ENCODE measurements around the gene SLC17A3. TPM values are rescaled to one million over a fixed set of nuclear protein-coding genes. Genes with fewer than 3 reads are reported as not detected.
A peak's percentile ranks its signal among the peaks of the same experiment; 100 is the strongest.

SLC17A3 gene
- total RNA-seq, 1 donor from 2014 or later = not detected

DNA sequence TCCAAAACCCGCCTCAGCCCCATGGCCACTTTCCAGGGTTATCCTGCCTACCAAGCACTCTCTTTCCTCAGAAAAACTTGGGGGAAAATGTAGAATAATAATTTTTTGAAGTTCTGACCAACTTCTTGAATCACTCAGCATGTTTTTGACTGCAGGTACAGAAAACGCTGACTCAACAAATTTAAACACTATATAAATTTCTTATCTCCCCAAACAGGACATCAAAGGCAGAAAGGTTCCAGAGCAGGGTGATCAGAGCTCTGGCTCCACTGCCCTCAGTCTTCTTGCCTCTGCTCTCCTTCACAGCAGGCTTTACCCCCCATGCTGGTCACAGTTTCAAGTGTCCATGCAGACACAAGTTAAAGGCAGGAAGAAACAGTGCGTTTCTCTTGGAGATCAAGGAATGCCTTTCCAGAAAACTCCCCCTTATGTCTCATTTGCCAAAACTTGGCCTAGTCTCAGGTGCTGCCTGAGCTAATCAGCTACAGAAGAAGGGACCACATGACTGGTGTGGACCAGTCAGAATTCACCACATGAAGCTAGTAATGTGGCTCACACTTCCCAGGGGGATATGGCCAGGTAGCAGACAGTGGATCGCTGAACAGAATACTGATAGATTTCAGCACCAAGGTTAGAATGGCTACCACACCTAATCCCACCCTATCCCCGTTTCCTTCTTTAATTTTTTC, 24.4 kb upstream of the SLC17A3 start:
- Mint-ChIP-seq H3K36me3 (no peaks in the 10 kb centered on the region), H3K4me1 (peaks cover 21% of the 10 kb centered on the region), H3K4me3 (no peak overlapping the region), H3K27ac (peak overlapping the region; percentile 52), H3K27me3 (ENCODE audit: low read depth) (peaks cover 4% of the 10 kb centered on the region), H3K9me3 (no peaks in the 10 kb centered on the region)
- no peak for DNase-seq (ENCODE audit: low spot score in 2 of 2, unreplicated experiment in 2 of 2)
- TF ChIP-seq, protein P1, sequence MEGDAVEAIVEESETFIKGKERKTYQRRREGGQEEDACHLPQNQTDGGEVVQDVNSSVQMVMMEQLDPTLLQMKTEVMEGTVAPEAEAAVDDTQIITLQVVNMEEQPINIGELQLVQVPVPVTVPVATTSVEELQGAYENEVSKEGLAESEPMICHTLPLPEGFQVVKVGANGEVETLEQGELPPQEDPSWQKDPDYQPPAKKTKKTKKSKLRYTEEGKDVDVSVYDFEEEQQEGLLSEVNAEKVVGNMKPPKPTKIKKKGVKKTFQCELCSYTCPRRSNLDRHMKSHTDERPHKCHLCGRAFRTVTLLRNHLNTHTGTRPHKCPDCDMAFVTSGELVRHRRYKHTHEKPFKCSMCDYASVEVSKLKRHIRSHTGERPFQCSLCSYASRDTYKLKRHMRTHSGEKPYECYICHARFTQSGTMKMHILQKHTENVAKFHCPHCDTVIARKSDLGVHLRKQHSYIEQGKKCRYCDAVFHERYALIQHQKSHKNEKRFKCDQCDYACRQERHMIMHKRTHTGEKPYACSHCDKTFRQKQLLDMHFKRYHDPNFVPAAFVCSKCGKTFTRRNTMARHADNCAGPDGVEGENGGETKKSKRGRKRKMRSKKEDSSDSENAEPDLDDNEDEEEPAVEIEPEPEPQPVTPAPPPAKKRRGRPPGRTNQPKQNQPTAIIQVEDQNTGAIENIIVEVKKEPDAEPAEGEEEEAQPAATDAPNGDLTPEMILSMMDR (IDR thresholded peaks at IDR 0.05; ENCODE audit: unreplicated experiment) = no peak

GRCh38 chr6:25896252-25896651, 22.2 kb upstream of the SLC17A3 start:
- DNase-seq (ENCODE audit: low spot score in 2 of 2, unreplicated experiment in 2 of 2) = no peak
- TF ChIP-seq, protein P1 (IDR thresholded peaks at IDR 0.05; ENCODE audit: unreplicated experiment) = no peak
- Mint-ChIP-seq H3K9me3 (no peaks in the 10 kb centered on the region), H3K36me3 (no peaks in the 10 kb centered on the region), H3K27me3 (ENCODE audit: low read depth) (no peaks in the 10 kb centered on the region), H3K27ac (no peak overlapping the region), H3K4me3 (no peak overlapping the region), H3K4me1 (peaks cover 21% of the 10 kb centered on the region)

DNA sequence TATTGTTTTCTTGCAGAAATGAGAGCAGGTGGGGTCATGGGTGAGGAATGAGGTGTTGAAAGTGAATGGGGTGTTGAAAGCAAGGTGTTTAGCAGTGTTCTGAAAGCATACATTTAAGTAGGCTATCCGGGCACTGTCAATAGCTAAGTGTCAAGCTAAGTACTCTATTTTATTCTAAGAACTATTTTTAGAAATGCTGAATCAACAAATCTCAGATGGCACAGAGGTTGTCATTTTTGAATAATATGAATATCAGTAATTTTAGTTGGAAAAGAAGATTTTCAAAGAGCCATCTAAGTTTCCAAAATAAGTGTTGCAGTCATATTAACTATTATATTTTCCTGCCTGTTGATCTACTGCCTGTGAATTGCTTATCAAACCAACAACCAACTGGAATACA, 21.7 kb upstream of the SLC17A3 start:
- TF ChIP-seq, protein P1 (IDR thresholded peaks at IDR 0.05; ENCODE audit: unreplicated experiment) = no peak
- Mint-ChIP-seq H3K9me3 (no peaks in the 10 kb centered on the region), H3K4me1 (peaks cover 21% of the 10 kb centered on the region), H3K4me3 (no peak overlapping the region), H3K27ac (no peak overlapping the region), H3K36me3 (no peaks in the 10 kb centered on the region), H3K27me3 (ENCODE audit: low read depth) (no peaks in the 10 kb centered on the region)
- DNase-seq (ENCODE audit: low spot score in 2 of 2, unreplicated experiment in 2 of 2) = no peak

DNA sequence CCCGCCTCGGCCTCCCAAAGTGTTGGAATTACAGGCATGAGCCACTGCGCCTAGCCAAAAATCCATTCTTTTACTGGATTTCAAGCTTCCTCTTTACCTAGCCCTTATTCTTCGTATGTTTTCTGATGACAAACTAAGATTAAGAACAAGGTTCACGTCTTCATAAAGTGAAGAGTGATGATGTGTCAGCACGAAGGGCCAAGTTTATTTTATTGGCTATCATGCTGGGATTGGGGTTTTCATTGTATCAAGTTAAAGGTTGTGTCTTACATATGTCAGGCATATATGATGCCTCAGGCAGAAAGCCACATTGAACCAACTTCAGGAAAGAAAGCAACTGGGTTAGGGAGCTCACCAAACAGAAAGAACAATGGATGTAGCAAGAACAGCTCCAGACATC, 19.7 kb upstream of the SLC17A3 start:
- Mint-ChIP-seq H3K27me3 (ENCODE audit: low read depth) (no peaks in the 10 kb centered on the region), H3K4me3 (no peak overlapping the region), H3K27ac (no peak overlapping the region), H3K4me1 (peaks cover 7% of the 10 kb centered on the region), H3K9me3 (no peaks in the 10 kb centered on the region), H3K36me3 (no peaks in the 10 kb centered on the region)
- DNase-seq (ENCODE audit: low spot score in 2 of 2, unreplicated experiment in 2 of 2) = no peak
- TF ChIP-seq, protein P1 (IDR thresholded peaks at IDR 0.05; ENCODE audit: unreplicated experiment) = no peak

DNA sequence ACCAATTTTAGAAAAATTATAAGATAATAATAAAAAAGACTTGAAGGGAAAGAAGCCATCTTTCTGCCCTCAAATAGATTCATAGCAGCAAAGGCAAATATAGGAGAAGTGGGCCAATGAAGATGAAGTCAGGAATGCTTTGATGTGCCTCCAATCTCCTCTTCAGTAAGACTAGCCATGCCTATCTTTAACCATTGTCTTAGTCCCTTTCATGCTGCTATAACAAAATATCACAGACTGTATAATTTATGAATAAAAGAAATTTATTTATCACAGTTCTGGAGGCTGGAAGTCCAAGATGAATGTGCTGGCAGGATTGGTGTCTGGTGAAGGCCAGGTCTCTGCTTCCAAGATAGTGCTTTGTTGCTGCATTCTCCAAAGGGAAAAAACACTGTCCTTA, 18.8 kb upstream of the SLC17A3 start:
- H3K9me3 Mint-ChIP-seq = no peaks in the 10 kb centered on the region
- no peak for DNase-seq (ENCODE audit: low spot score in 2 of 2, unreplicated experiment in 2 of 2)
- H3K27me3 Mint-ChIP-seq (ENCODE audit: low read depth) = no peaks in the 10 kb centered on the region
- H3K36me3 Mint-ChIP-seq = no peaks in the 10 kb centered on the region
- TF ChIP-seq, protein P1 (IDR thresholded peaks at IDR 0.05; ENCODE audit: unreplicated experiment) = no peak
- H3K4me1 Mint-ChIP-seq = no peaks in the 10 kb centered on the region
- H3K4me3 Mint-ChIP-seq = no peak overlapping the region
- H3K27ac Mint-ChIP-seq = no peak overlapping the region
